Activated CD4-positive, alpha-beta T cell treated with anti-CD3 and anti-CD28 coated beads for 36 hours (primary cell): ENCODE results near the gene MAP3K19. TPM values are rescaled to one million over a fixed set of nuclear protein-coding genes. Genes with fewer than 3 reads are reported as not detected.

ENCODE experiments used
- ATAC-seq: fragments of 200-7000 bp; cut with Tn5 transposase; one replicate; pipeline ENCODE4 v1.10.0; 2021; ENCODE audit warnings: mild to moderate bottlenecking, moderate library complexity
- CTCF ChIA-PET: fragments of 350-600 bp; sonication (Branson Sonifier 250); formaldehyde crosslinking; loops from one replicate; lab custom pipeline; 2021; ENCODE audit warnings: antibody characterized with exemption; lab: Charles Lee
- POLR2A ChIA-PET: fragments of 350-600 bp; sonication (Branson Sonifier 250); formaldehyde crosslinking; loops from one replicate; lab custom pipeline; 2021; ENCODE audit warnings: antibody characterized with exemption, inconsistent platforms; lab: Charles Lee
- DNase-seq: peaks from one replicate; pipeline ENCODE4 v3.0.0-alpha.2; 2020
- H3K27ac Mint-ChIP-seq: one replicate; pipeline ENCODE4 v1.8.0; 2021; ENCODE audit warnings: mixed read lengths
- H3K27me3 Mint-ChIP-seq: one replicate; pipeline ENCODE4 v1.8.0; 2021; ENCODE audit warnings: mixed read lengths
- H3K36me3 Mint-ChIP-seq: one replicate; pipeline ENCODE4 v1.8.0; 2021; ENCODE audit warnings: low read depth, mixed read lengths
- H3K4me1 Mint-ChIP-seq: one replicate; pipeline ENCODE4 v1.8.0; 2021; ENCODE audit warnings: mixed read lengths
- H3K4me3 Mint-ChIP-seq: one replicate; pipeline ENCODE4 v1.8.0; 2021; ENCODE audit warnings: mild to moderate bottlenecking, moderate library complexity, mixed read lengths
- H3K9me3 Mint-ChIP-seq: one replicate; pipeline ENCODE4 v1.8.0; 2021; ENCODE audit warnings: low read depth, mixed read lengths
- intact Hi-C, 2 experiments: fragments of 100-400 bp; cut with DNase I in 1 of 2; cut with micrococcal nuclease in 1 of 2; formaldehyde crosslinking; loops; one replicate each; pipeline versions ENCODE4 v1.14.2 to v1.15.1; 2022 to 2024; cut with DNase I, micrococcal nuclease
- total RNA-seq, 2 experiments: library from RNA; stranded (reverse); gene quantifications; one replicate each; pipeline ENCODE4 v1.2.3, GENCODE V29; 2021

Gene MAP3K19
- total RNA-seq, 2 experiments from 2014 or later: not detected

DNA sequence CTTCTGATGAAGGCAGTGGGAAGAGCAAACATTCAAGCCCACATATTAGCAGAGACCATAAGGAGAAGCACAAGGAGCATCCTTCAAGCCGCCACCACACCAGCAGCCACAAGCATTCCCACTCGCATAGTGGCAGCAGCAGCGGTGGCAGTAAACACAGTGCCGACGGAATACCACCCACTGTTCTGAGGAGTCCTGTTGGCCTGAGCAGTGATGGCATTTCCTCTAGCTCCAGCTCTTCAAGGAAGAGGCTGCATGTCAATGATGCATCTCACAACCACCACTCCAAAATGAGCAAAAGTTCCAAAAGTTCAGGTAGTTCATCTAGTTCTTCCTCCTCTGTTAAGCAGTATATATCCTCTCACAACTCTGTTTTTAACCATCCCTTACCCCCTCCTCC, 93.2 kb downstream of the MAP3K19 start:
- H3K27ac Mint-ChIP-seq: peak overlapping the region; percentile 4
- H3K9me3 Mint-ChIP-seq: no peaks in the 10 kb centered on the region
- H3K27me3 Mint-ChIP-seq: no peaks in the 10 kb centered on the region
- no peak overlapping the region for H3K4me3 Mint-ChIP-seq
- DNase-seq (no peak), ATAC-seq (no peak)
- H3K36me3 Mint-ChIP-seq: peaks cover 48% of the 10 kb centered on the region
- CTCF ChIA-PET: no interaction called here
- POLR2A ChIA-PET: no interaction called here
- intact Hi-C loops: no loop called here
- peaks cover 26% of the 10 kb centered on the region for H3K4me1 Mint-ChIP-seq

DNA sequence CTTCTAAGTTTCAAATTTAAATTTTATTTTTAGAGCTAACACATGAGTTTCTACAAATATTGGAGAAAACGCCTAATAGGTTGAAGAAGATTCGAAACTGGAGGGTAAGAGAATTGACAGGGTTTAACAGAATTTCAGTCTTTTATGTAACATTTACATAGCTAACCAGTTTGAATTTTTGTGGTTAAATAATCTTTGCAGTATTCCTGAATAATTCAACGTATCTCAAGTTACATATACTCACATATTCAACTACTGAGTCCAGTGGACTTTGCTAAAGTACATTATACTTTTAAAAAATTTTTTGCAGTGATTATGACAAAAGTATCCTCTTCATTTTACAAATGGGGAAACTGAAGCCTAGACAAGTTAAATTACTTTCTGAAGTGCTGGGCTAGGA, 94.6 kb downstream of the MAP3K19 start:
- ATAC-seq (no peak), DNase-seq (no peak)
- H3K27ac Mint-ChIP-seq: no peak overlapping the region
- POLR2A ChIA-PET: interaction anchor here (0.7 kb wide), 1 partner anchor 35 kb away, joined by 3 read pairs; no protein-coding TSS in a partner anchor
- H3K36me3 Mint-ChIP-seq: peaks cover 58% of the 10 kb centered on the region
- no peak overlapping the region for H3K4me3 Mint-ChIP-seq
- no peaks in the 10 kb centered on the region for H3K9me3 Mint-ChIP-seq
- CTCF ChIA-PET: no interaction called here
- no peaks in the 10 kb centered on the region for H3K27me3 Mint-ChIP-seq
- intact Hi-C loops: no loop called here
- H3K4me1 Mint-ChIP-seq: peaks cover 34% of the 10 kb centered on the region

DNA sequence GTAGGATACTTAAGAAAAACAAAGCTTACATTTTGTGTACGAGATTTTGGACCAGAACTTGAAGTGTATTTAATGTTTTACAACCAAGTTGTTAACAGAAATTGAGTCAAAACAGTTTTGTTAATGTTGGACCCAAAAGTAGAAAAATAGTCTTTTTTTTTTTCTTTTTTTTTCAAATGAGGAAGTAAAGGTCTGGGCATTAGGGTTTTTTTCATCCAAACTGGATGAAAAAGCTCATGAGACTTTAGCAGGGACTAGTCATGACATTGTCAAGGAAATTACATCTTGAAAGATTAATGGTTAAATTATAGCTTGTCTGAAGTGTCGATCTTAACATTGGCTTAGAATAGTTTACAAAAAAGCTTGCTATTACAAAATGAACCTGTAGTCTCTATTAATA, 96.4 kb downstream of the MAP3K19 start:
- CTCF ChIA-PET: interaction anchor here (0.6 to 1.9 kb wide), 5 partner anchors 9 to 191 kb away, joined by 3 to 11 read pairs (median 4); no protein-coding TSS in a partner anchor
- Mint-ChIP-seq H3K9me3 (no peaks in the 10 kb centered on the region), H3K4me3 (no peak overlapping the region), H3K27ac (no peak overlapping the region), H3K27me3 (no peaks in the 10 kb centered on the region), H3K4me1 (peaks cover 34% of the 10 kb centered on the region), H3K36me3 (peaks cover 55% of the 10 kb centered on the region)
- POLR2A ChIA-PET: interaction anchor here (0.6 kb wide), 1 partner anchor 34 kb away, joined by 3 read pairs; no protein-coding TSS in a partner anchor
- DNase-seq (no peak), ATAC-seq (no peak)
- intact Hi-C loops: no loop called here

DNA sequence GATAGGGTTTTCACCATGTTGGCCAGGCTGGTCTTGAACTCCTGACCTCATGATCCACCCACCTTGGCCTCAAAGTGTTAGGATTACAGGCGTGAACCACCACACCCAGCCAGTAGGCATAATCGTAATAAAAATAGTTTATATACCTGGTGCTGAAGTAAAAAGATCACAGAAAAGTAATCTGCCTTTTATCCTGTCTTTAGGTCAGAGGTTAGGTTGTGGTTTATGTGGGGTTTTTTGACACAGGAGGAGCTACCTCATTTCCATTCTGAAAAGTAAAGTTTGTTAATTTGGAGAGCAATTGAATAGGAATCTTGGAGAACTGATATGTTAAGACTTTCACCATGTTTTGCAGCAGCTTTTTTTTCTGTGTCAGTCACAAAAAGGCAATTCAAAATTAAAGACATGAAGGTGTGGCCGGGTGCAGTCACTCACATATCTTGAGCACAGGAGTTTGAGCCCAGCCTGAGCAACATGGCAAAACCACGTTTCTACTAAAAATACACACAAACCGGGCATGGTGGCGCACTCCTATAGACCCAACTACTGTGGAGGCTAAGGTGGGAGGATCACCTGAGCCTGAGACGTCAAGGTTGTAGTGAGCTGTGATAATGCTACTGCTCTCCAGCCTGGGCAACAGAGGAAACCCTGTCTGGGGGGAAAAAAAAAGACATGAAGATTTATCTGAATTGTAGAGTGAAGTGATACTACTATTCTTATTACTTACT, 97.1 kb downstream of the MAP3K19 start:
- CTCF ChIA-PET: interaction anchor here (0.6 to 1.9 kb wide), 5 partner anchors 8 to 210 kb away, joined by 3 to 11 read pairs (median 4); no protein-coding TSS in a partner anchor
- Mint-ChIP-seq H3K36me3 (peaks cover 60% of the 10 kb centered on the region), H3K27me3 (no peaks in the 10 kb centered on the region), H3K4me3 (no peak overlapping the region), H3K27ac (peak overlapping the region; percentile 34), H3K9me3 (no peaks in the 10 kb centered on the region), H3K4me1 (peaks cover 34% of the 10 kb centered on the region)
- intact Hi-C loops: no loop called here
- ATAC-seq (peak; percentile 65), DNase-seq (no peak)
- POLR2A ChIA-PET: interaction anchor here (0.5 to 1.0 kb wide), 3 partner anchors 10 to 1156 kb away, joined by 3 to 5 read pairs (median 4); no protein-coding TSS in a partner anchor

DNA sequence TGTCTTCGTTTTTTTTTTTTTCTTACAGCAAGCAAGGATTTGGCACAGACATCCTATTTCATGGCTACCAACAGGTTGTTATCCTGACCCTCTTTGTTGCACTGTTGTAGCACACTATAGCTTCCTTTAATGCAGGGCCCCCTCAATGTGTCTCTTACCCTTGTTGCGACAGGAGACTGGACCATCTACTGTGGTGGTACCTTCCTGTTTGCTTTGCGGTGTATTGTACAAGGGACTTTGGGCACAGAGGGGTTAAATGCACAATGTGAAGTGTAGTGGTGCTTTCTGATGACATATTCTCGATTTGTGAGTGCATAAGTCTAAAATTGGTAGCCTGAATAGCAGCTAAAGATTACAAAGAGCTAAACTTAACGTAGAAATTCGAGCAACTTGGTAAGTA, 101.2 kb downstream of the MAP3K19 start:
- Mint-ChIP-seq H3K4me3 (no peak overlapping the region), H3K4me1 (peaks cover 38% of the 10 kb centered on the region), H3K27ac (no peak overlapping the region), H3K27me3 (no peaks in the 10 kb centered on the region), H3K36me3 (peaks cover 50% of the 10 kb centered on the region), H3K9me3 (no peaks in the 10 kb centered on the region)
- ATAC-seq: no peak
- ChIA-PET CTCF (interaction anchor here (1.7 kb wide), 1 partner anchor 14 kb away, joined by 5 read pairs; no protein-coding TSS in a partner anchor), POLR2A (no interaction called here)
- DNase-seq: no peak
- intact Hi-C loops: no loop called here

DNA sequence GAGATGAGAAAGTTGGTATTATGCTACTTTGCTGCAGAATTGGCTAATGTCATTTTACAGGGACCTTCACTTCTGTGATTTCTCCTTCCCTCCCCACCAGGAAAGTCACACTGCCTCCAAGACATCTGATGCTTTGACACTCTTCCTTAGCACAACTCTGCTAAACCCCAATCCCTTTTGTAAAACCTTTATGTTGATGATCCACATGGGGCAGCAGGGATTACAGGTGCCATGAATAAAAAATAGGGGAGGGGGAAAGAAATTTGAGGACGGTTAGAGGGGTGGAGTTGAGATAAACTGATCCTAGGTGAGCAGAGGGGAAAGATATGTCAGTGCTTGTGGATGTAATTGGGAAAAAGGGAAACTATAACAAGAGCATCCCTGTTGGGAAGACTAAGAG, 102.3 kb downstream of the MAP3K19 start:
- POLR2A ChIA-PET: no interaction called here
- Mint-ChIP-seq H3K4me3 (no peak overlapping the region), H3K4me1 (peaks cover 33% of the 10 kb centered on the region), H3K27ac (peak overlapping the region; percentile 18), H3K27me3 (no peaks in the 10 kb centered on the region), H3K9me3 (no peaks in the 10 kb centered on the region), H3K36me3 (peaks cover 47% of the 10 kb centered on the region)
- DNase-seq (no peak), ATAC-seq (no peak)
- intact Hi-C loops: no loop called here
- CTCF ChIA-PET: no interaction called here

DNA sequence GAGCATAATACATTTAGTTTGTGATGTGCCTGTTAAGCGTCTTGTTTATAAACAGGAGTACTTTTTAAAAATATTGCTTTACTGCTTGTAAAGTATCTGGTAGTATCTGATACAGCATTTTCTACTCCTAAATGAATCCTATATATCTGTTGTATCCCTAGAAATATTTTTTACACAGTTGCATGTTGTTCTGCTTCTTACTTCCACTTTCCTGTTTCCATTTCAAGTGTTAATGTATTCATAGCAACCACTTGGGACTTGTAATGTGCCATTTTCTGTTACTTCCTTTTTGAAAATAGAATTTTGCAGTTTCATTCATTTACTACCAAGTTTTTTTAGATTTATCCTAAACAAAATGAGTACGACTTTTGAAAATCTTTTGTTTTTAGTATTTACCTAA, 103.7 kb downstream of the MAP3K19 start:
- Mint-ChIP-seq H3K27ac (no peak overlapping the region), H3K4me1 (peaks cover 26% of the 10 kb centered on the region), H3K9me3 (no peaks in the 10 kb centered on the region), H3K27me3 (no peaks in the 10 kb centered on the region), H3K4me3 (no peak overlapping the region), H3K36me3 (peaks cover 50% of the 10 kb centered on the region)
- ATAC-seq (no peak), DNase-seq (no peak)
- CTCF ChIA-PET: no interaction called here
- POLR2A ChIA-PET: no interaction called here
- intact Hi-C loops: no loop called here

DNA sequence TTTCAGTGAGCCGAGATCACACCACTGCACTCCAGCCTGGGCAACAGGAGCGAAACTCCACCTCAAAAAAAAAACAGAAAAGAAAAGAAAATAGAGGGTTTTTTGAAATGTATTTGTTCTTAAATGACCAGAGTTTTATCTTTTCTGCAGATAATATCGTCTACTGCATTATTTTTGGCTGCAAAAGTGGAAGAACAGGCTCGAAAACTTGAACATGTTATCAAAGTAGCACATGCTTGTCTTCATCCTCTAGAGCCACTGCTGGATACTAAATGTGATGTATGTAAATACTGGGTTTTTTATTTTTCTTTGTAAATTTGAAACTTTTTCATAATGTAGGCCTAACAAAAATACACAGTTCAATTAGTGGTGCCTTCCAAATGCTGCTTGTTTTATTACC, 110.6 kb downstream of the MAP3K19 start:
- H3K9me3 Mint-ChIP-seq: no peaks in the 10 kb centered on the region
- intact Hi-C loops: no loop called here
- H3K4me1 Mint-ChIP-seq: peaks cover 44% of the 10 kb centered on the region
- CTCF ChIA-PET: interaction anchor here (0.8 kb wide), 1 partner anchor 14 kb away, joined by 3 read pairs; no protein-coding TSS in a partner anchor
- POLR2A ChIA-PET: no interaction called here
- no peak overlapping the region for H3K27ac Mint-ChIP-seq
- H3K27me3 Mint-ChIP-seq: no peaks in the 10 kb centered on the region
- H3K36me3 Mint-ChIP-seq: peaks cover 30% of the 10 kb centered on the region
- ATAC-seq (no peak), DNase-seq (no peak)
- H3K4me3 Mint-ChIP-seq: no peak overlapping the region

DNA sequence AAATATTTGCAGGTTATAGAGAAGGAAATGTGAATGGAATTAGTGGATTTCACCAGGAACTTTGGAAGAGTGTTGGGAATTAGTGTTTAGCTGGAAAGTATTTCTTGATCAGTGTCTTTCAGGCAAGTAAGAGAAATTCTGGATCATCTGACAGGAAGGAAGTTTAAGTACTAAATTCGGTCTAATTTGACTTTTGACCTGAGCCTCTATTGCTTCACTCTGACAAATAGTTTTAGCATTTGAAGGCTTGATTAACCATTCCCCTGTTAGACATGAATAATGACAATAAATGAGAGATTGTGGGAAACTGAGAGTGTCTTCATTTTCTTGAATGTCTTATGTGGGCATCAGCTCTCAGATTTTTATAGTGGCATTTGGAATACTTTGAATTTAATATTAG, 112.6 kb downstream of the MAP3K19 start:
- ATAC-seq: no peak
- no peaks in the 10 kb centered on the region for H3K9me3 Mint-ChIP-seq
- H3K27me3 Mint-ChIP-seq: no peaks in the 10 kb centered on the region
- H3K4me1 Mint-ChIP-seq: peaks cover 59% of the 10 kb centered on the region
- H3K36me3 Mint-ChIP-seq: peaks cover 35% of the 10 kb centered on the region
- H3K4me3 Mint-ChIP-seq: no peak overlapping the region
- CTCF ChIA-PET: interaction anchor here (0.5 to 1.7 kb wide), 4 partner anchors 9 to 679 kb away, joined by 3 to 5 read pairs (median 3); no protein-coding TSS in a partner anchor
- peak overlapping the region; percentile 9 for H3K27ac Mint-ChIP-seq
- POLR2A ChIA-PET: interaction anchor here (1.4 kb wide), 1 partner anchor 16 kb away, joined by 4 read pairs; the partner anchor contains the start of gene CCNT2
- DNase-seq: no peak
- intact Hi-C loops: no loop called here

DNA sequence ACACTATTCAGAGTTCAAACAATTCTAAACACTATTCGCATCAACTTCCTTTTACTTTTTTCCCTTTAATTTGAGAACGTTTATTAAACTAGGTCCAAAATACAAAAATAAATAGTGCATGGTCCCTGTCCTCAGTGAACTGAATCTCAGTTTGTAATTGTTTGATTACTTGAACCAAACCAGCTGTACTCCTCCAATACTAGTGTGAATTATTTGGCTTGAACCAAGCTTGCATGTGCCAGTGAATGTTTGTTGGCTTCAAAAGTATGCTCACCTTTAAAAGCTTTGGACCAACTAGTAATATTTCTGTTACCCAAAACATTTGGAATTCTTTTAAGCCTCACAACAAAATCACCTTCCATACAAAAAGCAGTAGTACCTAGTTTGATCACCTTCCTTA, 113.1 kb downstream of the MAP3K19 start:
- intact Hi-C loops: no loop called here
- peaks cover 34% of the 10 kb centered on the region for H3K36me3 Mint-ChIP-seq
- H3K4me1 Mint-ChIP-seq: peaks cover 62% of the 10 kb centered on the region
- DNase-seq: no peak
- no peak for ATAC-seq
- POLR2A ChIA-PET: interaction anchor here (1.4 kb wide), 1 partner anchor 16 kb away, joined by 4 read pairs; the partner anchor contains the start of gene CCNT2
- no peaks in the 10 kb centered on the region for H3K9me3 Mint-ChIP-seq
- CTCF ChIA-PET: interaction anchor here (0.5 to 0.7 kb wide), 3 partner anchors 28 to 679 kb away, joined by 3 read pairs; no protein-coding TSS in a partner anchor
- H3K27ac Mint-ChIP-seq: peak overlapping the region; percentile 9
- H3K27me3 Mint-ChIP-seq: no peaks in the 10 kb centered on the region
- no peak overlapping the region for H3K4me3 Mint-ChIP-seq

DNA sequence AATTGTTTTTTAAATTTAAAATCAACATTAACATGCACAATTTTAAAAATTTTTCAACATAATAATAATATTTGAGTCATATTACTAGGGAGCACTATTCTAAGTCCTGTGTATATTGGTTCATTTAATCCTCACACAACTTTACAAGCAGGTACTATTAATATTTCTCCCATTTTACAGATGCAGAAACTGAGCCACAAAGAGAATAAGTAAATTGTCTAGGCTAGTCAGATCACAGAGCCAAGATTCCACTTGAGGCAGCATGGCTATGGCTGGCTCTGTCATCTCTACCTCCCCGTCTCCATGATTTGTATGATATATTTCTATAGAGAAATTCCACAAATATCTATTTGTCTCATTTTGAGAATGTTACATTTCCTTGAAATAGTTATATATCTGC, 113.5 kb downstream of the MAP3K19 start:
- H3K4me3 Mint-ChIP-seq: no peak overlapping the region
- intact Hi-C loops: no loop called here
- POLR2A ChIA-PET: interaction anchor here (1.4 kb wide), 1 partner anchor 15 kb away, joined by 4 read pairs; the partner anchor contains the start of gene CCNT2

More for the DNA sequence above, 113.5 kb downstream of the MAP3K19 start:
- ATAC-seq (no peak), DNase-seq (no peak)
- CTCF ChIA-PET: no interaction called here
- Mint-ChIP-seq H3K27ac (no peak overlapping the region), H3K9me3 (no peaks in the 10 kb centered on the region), H3K36me3 (peaks cover 33% of the 10 kb centered on the region), H3K27me3 (no peaks in the 10 kb centered on the region), H3K4me1 (peaks cover 63% of the 10 kb centered on the region)
